Measurements from ENCODE around the gene RDM1. TPM values are rescaled to one million over a fixed set of nuclear protein-coding genes. Genes with fewer than 3 reads are reported as not detected.

RDM1 gene
- total RNA-seq, 1 donor: 0.43 TPM

DNA sequence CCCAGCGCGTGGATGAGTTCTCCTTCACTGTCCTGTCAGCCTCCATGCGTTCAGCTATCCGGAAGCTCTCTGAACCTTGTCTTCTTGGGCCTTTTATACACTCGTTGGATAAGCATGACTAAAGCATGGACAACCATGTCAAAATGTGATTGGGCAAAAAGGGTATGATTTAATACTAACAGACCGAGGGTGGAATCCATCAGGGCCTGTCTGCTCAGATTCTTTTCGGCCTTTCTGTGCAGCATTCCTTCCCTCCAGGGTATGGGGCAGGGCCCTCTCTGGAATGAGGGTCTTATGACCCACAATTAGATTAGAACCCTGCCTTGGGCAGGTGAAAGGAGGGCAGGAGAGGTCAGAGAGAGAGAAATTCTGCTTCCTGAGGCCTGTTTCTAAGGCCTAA is 36.4 kb downstream of the RDM1 start:
- TF ChIP-seq, protein P1, sequence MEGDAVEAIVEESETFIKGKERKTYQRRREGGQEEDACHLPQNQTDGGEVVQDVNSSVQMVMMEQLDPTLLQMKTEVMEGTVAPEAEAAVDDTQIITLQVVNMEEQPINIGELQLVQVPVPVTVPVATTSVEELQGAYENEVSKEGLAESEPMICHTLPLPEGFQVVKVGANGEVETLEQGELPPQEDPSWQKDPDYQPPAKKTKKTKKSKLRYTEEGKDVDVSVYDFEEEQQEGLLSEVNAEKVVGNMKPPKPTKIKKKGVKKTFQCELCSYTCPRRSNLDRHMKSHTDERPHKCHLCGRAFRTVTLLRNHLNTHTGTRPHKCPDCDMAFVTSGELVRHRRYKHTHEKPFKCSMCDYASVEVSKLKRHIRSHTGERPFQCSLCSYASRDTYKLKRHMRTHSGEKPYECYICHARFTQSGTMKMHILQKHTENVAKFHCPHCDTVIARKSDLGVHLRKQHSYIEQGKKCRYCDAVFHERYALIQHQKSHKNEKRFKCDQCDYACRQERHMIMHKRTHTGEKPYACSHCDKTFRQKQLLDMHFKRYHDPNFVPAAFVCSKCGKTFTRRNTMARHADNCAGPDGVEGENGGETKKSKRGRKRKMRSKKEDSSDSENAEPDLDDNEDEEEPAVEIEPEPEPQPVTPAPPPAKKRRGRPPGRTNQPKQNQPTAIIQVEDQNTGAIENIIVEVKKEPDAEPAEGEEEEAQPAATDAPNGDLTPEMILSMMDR (IDR thresholded peaks at IDR 0.05; ENCODE audit: insufficient read depth, low read depth, low read length): no peak
- no peak for DNase-seq (ENCODE audit: low read depth)
- H3K4me3 ChIP-seq (ENCODE audit: low read depth, low read length): no peak overlapping the region

GRCh38 chr17:35893751-35894150 is 36.8 kb downstream of the RDM1 start:
- no peak overlapping the region for H3K4me3 ChIP-seq (ENCODE audit: low read depth, low read length)
- DNase-seq (ENCODE audit: low read depth): no peak
- TF ChIP-seq, protein P1 (IDR thresholded peaks at IDR 0.05; ENCODE audit: insufficient read depth, low read depth, low read length): no peak

- TF ChIP-seq, protein P1 (IDR thresholded peaks at IDR 0.05; ENCODE audit: insufficient read depth, low read depth, low read length): no peak
- peak; percentile 17 for DNase-seq (ENCODE audit: low read depth)
Observed at GRCh38 chr17:35892091-35893035, 38.2 kb downstream of the RDM1 start.

DNA sequence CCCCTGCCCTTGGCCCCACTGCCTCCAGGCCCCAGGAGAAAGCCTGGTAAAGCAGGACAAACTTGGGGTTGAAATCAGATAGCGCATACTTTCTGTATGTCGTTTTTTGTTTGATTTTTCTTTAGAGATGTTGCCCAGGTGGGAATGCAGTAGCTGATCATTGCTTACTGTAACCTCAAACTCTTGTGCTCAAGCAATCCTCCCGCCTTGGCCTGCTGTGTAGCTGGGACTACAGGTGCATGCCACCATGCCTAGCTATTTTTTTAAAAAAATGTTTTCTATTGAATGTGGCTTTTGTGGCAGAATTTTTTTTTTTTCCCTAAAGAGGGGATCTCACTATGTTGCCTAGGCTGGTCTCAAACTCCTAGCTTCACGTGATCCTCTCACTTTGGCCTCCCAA is 39.3 kb downstream of the RDM1 start:
- TF ChIP-seq, protein P1 (IDR thresholded peaks at IDR 0.05; ENCODE audit: insufficient read depth, low read depth, low read length): no peak
- no peak overlapping the region for H3K4me3 ChIP-seq (ENCODE audit: low read depth, low read length)
- no peak for DNase-seq (ENCODE audit: low read depth)

More at GRCh38 chr17:35892091-35893035, 38.2 kb downstream of the RDM1 start:
- H3K4me3 ChIP-seq (ENCODE audit: low read depth, low read length): no peak overlapping the region

DNA sequence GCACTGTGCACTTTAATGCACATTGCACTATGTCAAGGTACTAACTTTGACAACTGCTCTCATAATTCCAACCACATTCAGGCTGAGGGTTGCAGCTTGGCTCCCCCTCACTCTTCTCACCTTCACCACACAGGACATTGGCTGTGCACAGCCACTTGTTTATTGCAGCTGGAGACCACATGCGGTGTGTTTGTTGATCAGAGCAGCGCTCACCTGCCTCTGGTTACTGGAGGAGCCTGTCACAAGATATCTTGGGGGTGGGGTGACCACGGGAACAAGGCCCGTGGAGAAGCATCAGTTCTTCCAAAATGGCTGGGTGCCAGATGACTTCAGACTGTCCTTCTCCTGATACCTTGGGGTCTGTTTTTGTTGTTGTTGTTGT is 39.8 kb downstream of the RDM1 start:
- no peak overlapping the region for H3K4me3 ChIP-seq (ENCODE audit: low read depth, low read length)
- no peak for DNase-seq (ENCODE audit: low read depth)
- TF ChIP-seq, protein P1 (IDR thresholded peaks at IDR 0.05; ENCODE audit: insufficient read depth, low read depth, low read length): no peak

DNA sequence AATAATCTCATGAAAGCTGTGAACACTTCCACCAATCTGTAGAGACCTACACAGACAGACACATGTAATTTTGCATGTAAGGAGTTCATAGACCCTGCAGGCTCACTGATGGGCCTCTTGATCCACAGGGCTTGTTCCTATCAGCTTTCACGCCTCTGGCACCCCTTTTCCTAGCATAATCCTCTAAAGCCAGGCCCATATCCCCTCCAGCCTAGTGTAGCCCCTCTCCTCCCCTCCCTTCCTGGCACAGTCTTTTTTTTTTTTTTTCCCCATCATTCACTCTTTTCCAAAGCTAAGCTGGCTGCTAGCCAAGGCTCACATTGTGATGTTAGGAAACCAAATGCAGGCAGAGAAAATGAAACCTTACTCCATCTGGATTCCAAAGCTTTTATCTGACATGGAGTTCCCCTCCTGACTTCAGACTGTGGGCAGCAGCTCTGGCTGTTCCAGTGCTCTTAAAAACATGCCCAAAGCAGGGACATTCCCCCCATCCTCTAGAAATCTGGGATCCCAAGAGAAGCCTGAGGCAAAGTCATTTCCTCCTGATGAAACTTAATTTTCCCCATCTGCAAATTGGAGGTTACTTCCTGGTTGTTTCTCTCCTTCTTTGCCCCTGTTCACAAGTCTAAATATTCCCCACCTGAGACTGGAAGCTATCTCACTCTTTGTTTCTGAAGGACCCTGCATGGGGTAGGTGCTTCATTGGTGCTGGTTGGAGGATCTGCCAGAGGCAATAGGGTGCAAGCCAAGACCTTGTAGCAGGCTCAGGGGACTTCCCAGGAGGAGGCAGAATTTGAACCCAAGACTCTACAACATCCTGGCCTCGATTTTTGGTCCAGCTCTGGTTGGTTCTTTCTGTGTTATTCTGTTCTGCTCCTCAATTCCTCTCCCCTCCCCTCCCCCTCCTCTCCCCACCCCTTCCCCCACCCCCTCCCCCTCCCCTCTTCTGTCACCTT is 40.5 kb downstream of the RDM1 start:
- DNase-seq (ENCODE audit: low read depth): peak; percentile 58
- TF ChIP-seq, protein P1 (IDR thresholded peaks at IDR 0.05; ENCODE audit: insufficient read depth, low read depth, low read length): no peak
- no peak overlapping the region for H3K4me3 ChIP-seq (ENCODE audit: low read depth, low read length)

Measured in fibroblast of villous mesenchyme (primary cell).